Bronchial epithelial cell (primary cell): ENCODE results near the gene RBM33. TPM values are rescaled to one million over a fixed set of nuclear protein-coding genes. Genes with fewer than 3 reads are reported as not detected.

Experiments
- DNase-seq: peaks from one replicate; pipeline ENCODE4 v3.0.0-alpha.2; 2010; ENCODE audit warnings: low read depth
- FAIRE-seq: peaks from 2 replicates; lab custom pipeline; 2011; peaks lifted over from hg19 to GRCh38; lab: Jason Lieb, UNC
- H3K27me3 ChIP-seq: 2 replicates; pipeline ENCODE4 v1.5.1; 2011; ENCODE audit warnings: low read length; ENCODE audit not compliant: control insufficient read depth, insufficient read depth
- H3K36me3 ChIP-seq: 2 replicates; pipeline ENCODE4 v1.5.1; 2011; ENCODE audit warnings: low read length; ENCODE audit not compliant: control insufficient read depth, insufficient read depth
- H3K4me3 ChIP-seq: 2 replicates; pipeline ENCODE4 v1.5.1; 2011; ENCODE audit warnings: mild to moderate bottlenecking, low read depth, low read length, control low read depth
- total RNA-seq: library from RNA; depleted of rRNA; stranded (reverse); fragments of >200 nt; gene quantifications from 2 replicates; pipeline ENCODE4 v1.2.1, GENCODE V29; 2014
- TF ChIP-seq, protein P1 (sequence below): IDR thresholded peaks from 2 replicates; pipeline ENCODE4 v1.5.1; 2011; ENCODE audit warnings: mild to moderate bottlenecking, moderate library complexity, low read length, control low read depth, inconsistent platforms; ENCODE audit not compliant: insufficient read depth, severe bottlenecking

RBM33 gene
- total RNA-seq, 1 donor from 2014 or later, result 17.1 TPM

- H3K36me3 ChIP-seq, result peaks cover 21% of the 10 kb centered on the region
- DNase-seq (no peak), FAIRE-seq (no peak)
- no peak overlapping the region for H3K4me3 ChIP-seq
- H3K27me3 ChIP-seq, result no peaks in the 10 kb centered on the region
- TF ChIP-seq, protein P1, sequence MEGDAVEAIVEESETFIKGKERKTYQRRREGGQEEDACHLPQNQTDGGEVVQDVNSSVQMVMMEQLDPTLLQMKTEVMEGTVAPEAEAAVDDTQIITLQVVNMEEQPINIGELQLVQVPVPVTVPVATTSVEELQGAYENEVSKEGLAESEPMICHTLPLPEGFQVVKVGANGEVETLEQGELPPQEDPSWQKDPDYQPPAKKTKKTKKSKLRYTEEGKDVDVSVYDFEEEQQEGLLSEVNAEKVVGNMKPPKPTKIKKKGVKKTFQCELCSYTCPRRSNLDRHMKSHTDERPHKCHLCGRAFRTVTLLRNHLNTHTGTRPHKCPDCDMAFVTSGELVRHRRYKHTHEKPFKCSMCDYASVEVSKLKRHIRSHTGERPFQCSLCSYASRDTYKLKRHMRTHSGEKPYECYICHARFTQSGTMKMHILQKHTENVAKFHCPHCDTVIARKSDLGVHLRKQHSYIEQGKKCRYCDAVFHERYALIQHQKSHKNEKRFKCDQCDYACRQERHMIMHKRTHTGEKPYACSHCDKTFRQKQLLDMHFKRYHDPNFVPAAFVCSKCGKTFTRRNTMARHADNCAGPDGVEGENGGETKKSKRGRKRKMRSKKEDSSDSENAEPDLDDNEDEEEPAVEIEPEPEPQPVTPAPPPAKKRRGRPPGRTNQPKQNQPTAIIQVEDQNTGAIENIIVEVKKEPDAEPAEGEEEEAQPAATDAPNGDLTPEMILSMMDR, result no peak
These were observed 122.8 kb downstream of the RBM33 start for GRCh38 chr7:155766966-155767916.

GRCh38 chr7:155769701-155770100, 125.2 kb downstream of the RBM33 start:
- Histone ChIP-seq H3K27me3 (no peaks in the 10 kb centered on the region), H3K36me3 (peaks cover 15% of the 10 kb centered on the region), H3K4me3 (no peak overlapping the region)
- no peak for DNase-seq
- TF ChIP-seq, protein P1, result no peak
- FAIRE-seq, result no peak

DNA sequence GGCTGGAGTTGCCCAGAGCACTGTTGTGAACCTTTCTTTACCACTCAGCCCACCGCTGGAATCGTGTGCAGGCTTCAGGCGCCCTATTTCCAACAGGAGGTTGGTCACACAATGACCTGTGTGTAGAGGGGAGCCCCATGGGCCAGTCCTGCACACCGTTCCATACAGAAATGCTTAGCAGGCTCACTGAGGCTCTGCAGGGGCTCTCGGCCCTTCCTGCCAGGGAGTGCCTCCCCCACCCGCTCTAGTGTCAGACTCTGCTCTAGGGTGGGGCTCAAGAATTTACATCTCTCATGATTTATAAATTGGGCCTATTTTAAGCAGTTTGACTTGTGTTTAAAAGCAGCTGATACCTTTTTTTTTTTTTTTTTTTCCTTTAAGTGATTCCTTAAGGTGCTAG, 125.8 kb downstream of the RBM33 start:
- no peak overlapping the region for H3K4me3 ChIP-seq
- no peak for DNase-seq
- H3K27me3 ChIP-seq, result no peaks in the 10 kb centered on the region
- peaks cover 17% of the 10 kb centered on the region for H3K36me3 ChIP-seq
- no peak for FAIRE-seq
- TF ChIP-seq, protein P1, result no peak

DNA sequence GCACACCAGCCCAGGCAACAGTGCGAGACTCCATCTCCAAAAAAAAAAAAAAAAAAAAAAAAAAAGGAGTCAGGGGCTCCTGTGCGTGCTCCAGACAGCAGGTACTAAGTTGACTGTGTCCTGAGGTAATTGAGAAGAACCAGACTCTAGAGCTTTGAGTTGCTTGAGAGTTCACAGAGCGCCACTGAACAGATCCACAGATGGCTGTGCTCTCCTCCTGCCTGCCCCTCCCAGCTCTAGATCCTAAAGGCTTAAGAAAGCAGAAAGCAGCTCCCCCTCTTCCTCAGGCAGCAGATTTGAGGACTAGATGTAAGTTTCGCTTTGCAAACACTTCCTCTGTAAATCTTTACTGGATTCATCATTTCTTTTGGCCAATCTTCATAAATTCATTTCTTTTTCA, 129.1 kb downstream of the RBM33 start:
- no peak overlapping the region for H3K4me3 ChIP-seq
- DNase-seq (no peak), FAIRE-seq (no peak)
- H3K36me3 ChIP-seq, result peaks cover 27% of the 10 kb centered on the region
- no peaks in the 10 kb centered on the region for H3K27me3 ChIP-seq
- TF ChIP-seq, protein P1, result no peak

GRCh38 chr7:155774947-155775346, 130.5 kb downstream of the RBM33 start:
- TF ChIP-seq, protein P1, result no peak
- no peak overlapping the region for H3K4me3 ChIP-seq
- H3K27me3 ChIP-seq, result no peaks in the 10 kb centered on the region
- DNase-seq (no peak), FAIRE-seq (no peak)
- H3K36me3 ChIP-seq, result peaks cover 22% of the 10 kb centered on the region

GRCh38 chr7:155775691-155776090, 131.2 kb downstream of the RBM33 start:
- Histone ChIP-seq H3K27me3 (no peaks in the 10 kb centered on the region), H3K36me3 (peaks cover 21% of the 10 kb centered on the region), H3K4me3 (no peak overlapping the region)
- TF ChIP-seq, protein P1, result no peak
- DNase-seq (no peak), FAIRE-seq (no peak)
